Measurements from ENCODE around the gene ZNF296. TPM values are rescaled to one million over a fixed set of nuclear protein-coding genes. Genes with fewer than 3 reads are reported as not detected.

The ZNF296 gene
- total and polyA plus RNA-seq, 2 of the 13 experiments (the other 11 are each of a cell fraction or from before 2014, with no cell fraction given) = 0.26 to 0.62 TPM

DNA sequence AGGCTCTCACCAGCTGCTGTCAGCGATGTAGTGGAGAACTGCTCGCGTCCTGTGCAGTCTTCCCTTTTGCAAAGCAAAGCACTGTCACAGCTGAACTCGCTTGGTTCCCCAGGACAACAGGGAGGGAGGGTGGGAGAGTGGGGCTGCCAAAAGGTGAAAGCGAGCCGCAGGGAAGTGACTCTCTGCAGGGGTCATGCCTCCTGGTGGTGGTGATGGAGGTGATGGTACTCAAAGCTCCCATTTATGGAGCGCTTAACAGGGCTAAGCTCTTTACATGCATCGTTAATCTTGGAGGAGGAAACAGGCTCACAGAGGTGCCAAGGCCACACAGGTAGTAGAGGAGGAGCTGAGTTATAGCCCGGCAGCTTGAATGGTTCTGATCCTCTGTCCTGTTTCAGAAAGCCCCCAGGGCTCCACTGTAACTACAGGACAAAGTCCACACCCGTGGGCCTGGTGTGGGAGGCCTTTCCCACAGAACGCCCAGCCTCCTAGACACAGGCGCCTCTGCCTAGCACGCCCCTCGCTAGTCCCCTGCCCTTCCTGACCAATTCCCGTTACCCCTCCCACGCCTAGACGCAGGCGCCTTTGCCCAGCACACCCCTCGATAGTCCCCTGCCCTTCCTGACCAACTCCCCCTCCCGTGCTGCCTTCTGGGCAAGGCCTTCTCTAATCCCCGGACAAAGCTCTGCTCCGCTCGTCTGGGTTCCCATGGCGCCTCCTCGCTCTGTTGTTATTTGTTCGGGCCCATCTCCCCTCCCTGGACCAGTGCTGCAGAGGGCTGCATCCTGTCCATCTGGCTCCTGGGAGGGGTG, 27.4 kb upstream of the ZNF296 start (continued):
- TF ChIP-seq, protein P1, sequence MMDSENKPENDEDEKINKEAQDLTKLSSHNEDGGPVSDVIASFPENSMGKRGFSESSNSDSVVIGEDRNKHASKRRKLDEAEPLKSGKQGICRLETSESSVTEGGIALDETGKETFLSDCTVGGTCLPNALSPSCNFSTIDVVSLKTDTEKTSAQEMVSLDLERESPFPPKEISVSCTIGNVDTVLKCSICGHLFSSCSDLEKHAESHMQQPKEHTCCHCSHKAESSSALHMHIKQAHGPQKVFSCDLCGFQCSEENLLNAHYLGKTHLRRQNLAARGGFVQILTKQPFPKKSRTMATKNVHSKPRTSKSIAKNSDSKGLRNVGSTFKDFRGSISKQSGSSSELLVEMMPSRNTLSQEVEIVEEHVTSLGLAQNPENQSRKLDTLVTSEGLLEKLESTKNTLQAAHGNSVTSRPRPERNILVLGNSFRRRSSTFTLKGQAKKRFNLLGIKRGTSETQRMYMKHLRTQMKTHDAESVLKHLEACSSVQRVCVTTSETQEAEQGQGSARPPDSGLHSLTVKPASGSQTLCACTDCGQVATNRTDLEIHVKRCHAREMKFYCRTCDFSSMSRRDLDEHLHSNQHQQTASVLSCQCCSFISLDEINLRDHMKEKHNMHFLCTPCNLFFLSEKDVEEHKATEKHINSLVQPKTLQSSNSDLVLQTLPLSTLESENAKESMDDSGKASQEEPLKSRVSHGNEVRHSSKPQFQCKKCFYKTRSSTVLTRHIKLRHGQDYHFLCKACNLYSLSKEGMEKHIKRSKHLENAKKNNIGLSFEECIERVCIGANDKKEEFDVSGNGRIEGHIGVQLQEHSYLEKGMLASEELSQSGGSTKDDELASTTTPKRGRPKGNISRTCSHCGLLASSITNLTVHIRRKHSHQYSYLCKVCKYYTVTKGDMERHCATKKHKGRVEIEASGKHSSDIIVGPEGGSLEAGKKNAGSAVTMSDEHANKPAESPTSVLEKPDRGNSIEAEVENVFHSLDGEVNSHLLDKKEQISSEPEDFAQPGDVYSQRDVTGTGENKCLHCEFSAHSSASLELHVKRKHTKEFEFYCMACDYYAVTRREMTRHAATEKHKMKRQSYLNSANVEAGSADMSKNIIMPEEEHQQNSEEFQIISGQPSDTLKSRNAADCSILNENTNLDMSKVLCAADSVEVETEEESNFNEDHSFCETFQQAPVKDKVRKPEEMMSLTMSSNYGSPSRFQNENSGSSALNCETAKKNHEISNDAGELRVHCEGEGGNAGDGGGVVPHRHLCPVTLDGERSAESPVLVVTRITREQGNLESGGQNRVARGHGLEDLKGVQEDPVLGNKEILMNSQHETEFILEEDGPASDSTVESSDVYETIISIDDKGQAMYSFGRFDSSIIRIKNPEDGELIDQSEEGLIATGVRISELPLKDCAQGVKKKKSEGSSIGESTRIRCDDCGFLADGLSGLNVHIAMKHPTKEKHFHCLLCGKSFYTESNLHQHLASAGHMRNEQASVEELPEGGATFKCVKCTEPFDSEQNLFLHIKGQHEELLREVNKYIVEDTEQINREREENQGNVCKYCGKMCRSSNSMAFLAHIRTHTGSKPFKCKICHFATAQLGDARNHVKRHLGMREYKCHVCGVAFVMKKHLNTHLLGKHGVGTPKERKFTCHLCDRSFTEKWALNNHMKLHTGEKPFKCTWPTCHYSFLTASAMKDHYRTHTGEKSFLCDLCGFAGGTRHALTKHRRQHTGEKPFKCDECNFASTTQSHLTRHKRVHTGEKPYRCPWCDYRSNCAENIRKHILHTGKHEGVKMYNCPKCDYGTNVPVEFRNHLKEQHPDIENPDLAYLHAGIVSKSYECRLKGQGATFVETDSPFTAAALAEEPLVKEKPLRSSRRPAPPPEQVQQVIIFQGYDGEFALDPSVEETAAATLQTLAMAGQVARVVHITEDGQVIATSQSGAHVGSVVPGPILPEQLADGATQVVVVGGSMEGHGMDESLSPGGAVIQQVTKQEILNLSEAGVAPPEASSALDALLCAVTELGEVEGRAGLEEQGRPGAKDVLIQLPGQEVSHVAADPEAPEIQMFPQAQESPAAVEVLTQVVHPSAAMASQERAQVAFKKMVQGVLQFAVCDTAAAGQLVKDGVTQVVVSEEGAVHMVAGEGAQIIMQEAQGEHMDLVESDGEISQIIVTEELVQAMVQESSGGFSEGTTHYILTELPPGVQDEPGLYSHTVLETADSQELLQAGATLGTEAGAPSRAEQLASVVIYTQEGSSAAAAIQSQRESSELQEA (CRISPR knock-in tag; IDR thresholded peaks at IDR 0.05; ENCODE audit: not compliant biosample characterization) = no peak
- TF ChIP-seq ATF6 (CRISPR knock-in tag; conservative IDR thresholded peaks at IDR 0.05) (no peak), ZNF790 (CRISPR knock-in tag; IDR thresholded peaks at IDR 0.05; ENCODE audit: borderline replicate concordance) (no peak), ZNF343 (CRISPR knock-in tag; IDR thresholded peaks at IDR 0.05) (no peak), ZBTB44 (CRISPR knock-in tag; IDR thresholded peaks at IDR 0.05) (no peak), ZNF674 (CRISPR knock-in tag; IDR thresholded peaks at IDR 0.05; ENCODE audit: low read depth) (no peak), HNF1A (IDR thresholded peaks at IDR 0.05; ENCODE audit: low read depth) (no peak), HNF1A (CRISPR knock-in tag; IDR thresholded peaks at IDR 0.05; ENCODE audit: borderline replicate concordance) (no peak; the same call in 1 of the 2 replicates), ZNF776 (CRISPR knock-in tag; IDR thresholded peaks at IDR 0.05) (no peak), ZNF496 (CRISPR knock-in tag; IDR thresholded peaks at IDR 0.05; ENCODE audit: insufficient replicate concordance) (no peak), ZBTB8A (CRISPR knock-in tag; IDR thresholded peaks at IDR 0.05; ENCODE audit: borderline replicate concordance, low read depth) (no peak)
